LoVo (cell line): ENCODE measurements around the gene CBLIF.
"Not testable (repeated sequence)": the region's sequence is repeated elsewhere in the genome, so short reads cannot be mapped to it uniquely, and the experiment has no call there.

Experiments used
- DNase-seq: peaks from one replicate; pipeline ENCODE4 v3.0.0-alpha.2; 2016; ENCODE audit warnings: low spot score

CBLIF gene

GRCh38 chr11:59794417-59794816 lies 50.9 kb downstream of the CBLIF start:
- no peak for DNase-seq

GRCh38 chr11:59792507-59792906 lies 52.8 kb downstream of the CBLIF start:
- DNase-seq: no peak

- DNase-seq: no peak
Measured at GRCh38 chr11:59791639-59792038, 53.7 kb downstream of the CBLIF start.

GRCh38 chr11:59787816-59788215 lies 57.5 kb downstream of the CBLIF start:
- DNase-seq: no peak

GRCh38 chr11:59787255-59787588 lies 58.1 kb downstream of the CBLIF start:
- DNase-seq: no peak

- no peak for DNase-seq
Measured at GRCh38 chr11:59785818-59786217, 59.5 kb downstream of the CBLIF start.

- DNase-seq: not testable (repeated sequence)
Measured at GRCh38 chr11:59784441-59784840, 60.9 kb downstream of the CBLIF start.

GRCh38 chr11:59783632-59784090 lies 61.6 kb downstream of the CBLIF start:
- DNase-seq: no peak

GRCh38 chr11:59782080-59782479 lies 63.2 kb downstream of the CBLIF start:
- DNase-seq: no peak

- no peak for DNase-seq
Measured at GRCh38 chr11:59779487-59779886, 65.8 kb downstream of the CBLIF start.
